GM19438 (cell line): ENCODE results near the gene AQP5.

Experiments used
- ATAC-seq: cut with Tn5 transposase; IDR thresholded peaks from one replicate; pipeline ENCODE4 v1.9.1; 2021; ENCODE audit warnings: low read depth; ENCODE audit not compliant: unreplicated experiment

The AQP5 gene

DNA sequence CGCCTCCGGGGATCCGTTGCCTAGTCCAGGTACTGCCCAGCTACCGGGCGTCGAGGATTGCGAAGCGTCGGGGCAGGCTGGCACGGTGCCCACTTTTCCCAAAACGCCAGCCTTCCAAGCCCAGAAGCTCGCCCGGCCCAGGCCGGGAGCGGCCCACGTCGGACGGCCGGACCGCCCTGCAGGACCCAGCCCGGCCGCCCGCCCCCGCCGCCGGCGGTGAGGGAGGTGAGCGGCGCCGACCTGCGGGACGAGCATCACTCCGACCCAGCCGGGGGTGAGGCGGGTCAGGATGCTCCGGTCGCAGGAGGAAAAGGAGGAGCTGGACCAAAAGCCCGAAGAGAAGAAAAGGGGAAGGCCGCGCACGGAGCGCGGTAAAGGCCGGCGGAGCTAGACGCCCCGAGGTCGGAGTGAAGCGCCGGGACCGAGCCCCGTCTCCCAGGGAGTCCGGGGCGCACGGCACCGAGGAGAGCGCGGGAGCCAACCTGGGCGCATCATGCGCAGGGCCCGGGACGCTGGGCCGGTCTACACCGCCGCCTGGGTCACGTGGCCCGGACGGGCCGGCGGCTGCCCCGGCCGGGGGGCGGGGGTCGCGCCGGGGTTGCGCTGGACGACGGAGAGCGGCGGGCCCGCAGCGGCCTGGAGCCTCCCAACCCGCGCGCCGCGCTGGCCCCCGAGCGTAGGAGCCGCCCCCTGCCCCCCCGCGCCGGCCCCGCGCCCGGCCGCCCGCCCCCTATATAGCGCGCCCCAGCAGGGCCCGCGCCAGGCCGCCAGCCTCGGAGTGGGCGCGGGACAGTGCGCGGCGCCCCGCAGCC, at the start of gene AQP5:
TSS of gene AQP5 (plus strand) at position 762 of the 812 bp plus-strand sequence. CDS start 146 bp downstream, outside the sequence.
- no peak for ATAC-seq

DNA sequence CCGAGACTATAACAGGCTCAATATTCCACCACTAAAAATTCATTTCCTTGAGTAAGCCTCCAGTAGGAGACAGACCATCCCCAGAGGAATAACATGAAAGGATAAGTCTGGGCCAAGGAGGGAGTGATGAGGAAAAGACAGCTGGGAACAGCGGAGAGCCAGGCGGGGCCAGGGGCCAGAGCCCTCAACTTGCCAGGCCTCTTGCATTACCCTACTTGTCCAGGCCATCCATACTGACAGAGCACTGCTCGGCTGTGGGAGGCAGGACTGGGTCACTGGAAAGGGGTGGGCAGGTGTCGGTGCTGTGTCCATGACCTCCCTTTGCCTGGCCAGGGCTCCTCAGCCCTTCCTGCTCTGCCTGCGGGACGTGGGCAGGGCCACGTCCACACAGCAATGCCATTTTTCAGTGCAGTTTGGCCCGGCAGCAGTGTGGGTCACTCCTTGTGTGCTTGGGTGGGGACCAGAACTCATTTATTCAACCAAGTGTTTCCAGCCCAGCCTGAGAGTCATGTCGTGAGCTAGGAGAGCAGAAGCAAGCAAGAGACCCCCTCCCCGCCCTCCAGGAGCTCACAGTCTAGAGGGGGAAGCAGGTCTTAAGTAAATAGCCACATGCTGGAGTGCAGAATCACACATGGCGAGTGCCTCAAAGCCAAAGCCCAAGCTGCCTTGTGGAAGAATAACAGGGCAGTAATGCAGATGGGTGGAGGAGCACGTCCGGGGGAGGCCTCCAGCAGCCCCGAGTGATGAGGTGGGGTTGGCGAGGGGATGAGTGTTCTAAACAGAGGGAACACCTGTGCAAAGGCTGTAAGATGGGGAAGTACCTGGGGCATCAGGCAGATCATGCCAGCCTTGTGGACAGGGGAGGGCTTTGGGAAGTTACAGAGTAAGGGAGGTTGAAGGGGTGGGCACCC, 49.1 kb upstream of the AQP5 start:
- ATAC-seq = no peak

DNA sequence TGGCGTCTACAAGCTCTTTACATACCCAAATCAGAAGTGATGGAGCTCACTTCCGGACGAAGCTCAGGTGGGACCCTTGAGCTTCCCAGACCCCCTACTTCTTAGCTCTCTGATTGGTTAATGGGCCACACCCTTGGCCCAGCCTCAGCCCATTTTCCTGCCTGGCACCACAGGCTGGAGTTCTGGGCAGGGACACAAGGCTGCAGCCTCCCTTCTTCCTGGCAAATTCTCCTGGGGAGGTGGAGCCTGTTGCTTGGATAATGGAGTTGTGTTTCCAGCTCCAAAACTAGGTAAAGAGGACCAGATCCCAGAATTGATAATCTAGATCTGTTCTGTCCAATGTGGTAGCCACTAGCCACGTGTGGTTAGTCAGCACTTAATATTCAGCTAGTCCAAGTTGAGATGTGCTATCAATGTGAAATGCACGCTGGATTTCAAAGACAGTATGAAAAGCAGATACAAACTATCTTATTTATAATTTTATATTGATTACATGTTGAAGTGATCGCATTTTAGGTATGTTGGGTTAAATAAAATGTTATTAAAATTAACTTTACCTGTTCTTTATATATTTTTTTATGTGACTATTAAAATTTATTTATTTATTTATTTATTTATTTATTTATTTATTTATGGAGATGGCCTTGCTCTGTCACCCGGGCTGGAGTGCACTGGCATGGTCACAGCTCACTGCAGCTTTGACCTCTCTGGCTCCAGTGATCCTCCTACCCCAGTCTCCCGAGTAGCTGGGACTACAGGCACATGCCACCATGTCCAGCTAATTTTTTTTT, 45.3 kb upstream of the AQP5 start:
- no peak for ATAC-seq

DNA sequence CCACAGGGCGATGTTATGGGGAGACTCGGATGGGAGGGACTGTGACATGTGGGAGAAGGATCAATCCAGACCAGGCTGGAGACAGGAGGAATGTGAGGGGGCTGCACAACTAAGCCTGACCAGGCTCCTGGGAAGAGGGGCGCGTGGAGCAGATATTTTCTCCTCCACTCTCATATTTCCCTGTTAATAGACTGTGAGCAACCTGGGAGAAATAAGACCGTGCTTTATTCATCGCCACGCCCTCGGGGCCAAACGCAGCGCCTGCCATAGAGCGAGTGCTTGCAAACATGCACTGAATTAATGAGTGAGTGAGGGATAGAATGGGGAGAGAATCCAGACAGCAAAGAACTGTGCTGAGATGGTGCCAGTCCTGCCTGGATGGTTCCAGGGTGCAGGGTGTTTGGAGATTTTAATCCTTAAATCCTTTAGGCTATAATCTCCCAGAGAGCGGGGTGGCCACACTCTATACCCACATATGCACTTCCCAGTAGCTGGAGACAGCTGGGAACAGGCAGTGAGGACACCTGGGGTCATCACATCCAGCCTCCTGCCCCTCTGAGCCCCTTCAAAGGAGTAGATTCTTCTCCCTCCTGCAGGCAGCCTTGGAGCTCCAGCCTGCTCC, 44.4 kb upstream of the AQP5 start:
- ATAC-seq = no peak

DNA sequence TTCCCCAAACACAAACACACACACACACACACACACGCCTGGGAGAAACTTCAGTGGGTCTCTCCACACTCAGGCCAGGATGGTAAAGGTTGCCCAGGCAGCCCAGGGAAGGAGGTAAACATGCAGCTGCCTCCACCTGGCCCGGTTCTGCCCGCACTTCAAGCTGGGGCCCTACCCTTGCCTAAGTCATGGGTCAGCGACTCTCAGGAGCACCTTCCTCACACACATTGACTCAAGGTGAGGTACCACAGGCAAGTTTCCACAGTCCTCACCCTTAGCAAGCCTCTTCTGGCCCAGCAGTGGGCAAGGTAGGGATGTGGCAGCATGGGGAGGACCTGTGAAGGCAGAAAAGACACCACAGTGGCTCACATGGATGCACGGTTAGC, 43.9 kb upstream of the AQP5 start:
- ATAC-seq = no peak

DNA sequence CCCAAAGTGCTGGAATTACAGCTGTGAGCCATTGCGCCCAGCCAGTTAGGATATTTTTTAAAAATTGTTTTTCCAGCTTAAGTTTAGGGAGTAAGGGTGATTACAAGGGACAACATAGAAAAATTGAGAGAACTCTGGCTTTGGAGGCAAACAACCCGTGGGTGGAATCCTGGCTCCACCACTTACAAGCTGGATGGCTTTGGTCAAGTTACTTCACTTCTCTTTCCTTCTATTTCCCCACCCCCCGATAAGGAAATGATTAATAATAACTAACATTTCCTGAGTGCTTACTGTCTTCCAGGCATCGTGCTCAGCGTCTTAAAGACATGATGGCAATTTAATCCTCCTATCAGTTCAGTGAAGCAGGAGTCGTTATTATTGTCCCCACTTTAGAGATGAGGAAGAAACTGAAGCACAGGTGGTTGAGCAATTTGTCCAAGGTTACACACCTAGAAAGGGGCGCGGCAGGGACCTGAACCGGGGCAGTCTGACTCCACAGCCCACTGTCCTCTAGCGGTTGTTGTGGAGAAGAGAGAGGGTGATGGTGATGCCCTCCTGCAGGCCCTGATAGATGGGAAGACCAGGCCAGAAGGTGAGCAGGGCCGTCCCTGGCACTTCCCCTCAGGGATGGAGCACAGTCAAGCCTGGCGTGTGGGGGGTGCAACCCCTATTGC, 41.3 kb upstream of the AQP5 start:
- ATAC-seq = no peak

DNA sequence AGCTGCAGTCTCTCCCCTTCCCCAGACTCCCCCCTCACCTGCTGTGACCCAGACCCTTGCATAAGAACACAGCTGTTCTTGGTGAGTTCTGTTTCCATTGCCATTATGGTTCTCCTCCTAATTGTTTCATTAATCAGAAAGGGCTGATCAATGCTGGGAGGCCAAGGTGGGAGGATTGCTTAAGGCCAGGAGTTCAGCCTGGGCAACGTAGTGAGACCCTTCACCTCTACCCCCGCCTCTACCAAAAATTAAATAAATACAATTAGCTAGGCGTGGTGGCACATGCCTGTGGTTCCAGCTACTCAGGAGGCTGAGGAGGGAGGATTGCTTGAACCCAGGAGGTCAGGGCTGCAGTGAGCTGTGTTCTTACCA, 40.8 kb upstream of the AQP5 start:
- no peak for ATAC-seq

DNA sequence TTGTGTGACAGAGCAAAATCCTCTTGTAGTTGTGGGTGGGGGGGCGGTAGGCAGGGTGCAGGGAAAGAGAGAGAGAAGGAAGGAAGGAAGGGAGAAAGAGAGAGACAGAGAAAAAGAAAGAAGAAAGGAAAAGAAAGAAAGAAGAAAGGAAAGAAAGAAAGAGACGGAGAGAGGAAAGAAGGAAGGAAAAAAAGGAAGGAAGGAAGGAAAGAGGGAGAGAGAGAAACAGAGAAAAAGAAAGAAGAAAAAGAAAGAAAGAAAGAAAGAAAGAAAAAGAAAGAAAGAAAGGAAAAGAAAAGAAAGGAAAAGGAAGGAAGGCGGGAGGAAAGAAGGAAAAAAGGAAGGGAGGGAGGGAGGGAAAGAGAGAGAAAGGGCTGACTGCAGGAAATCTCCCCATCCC, 40.4 kb upstream of the AQP5 start:
- ATAC-seq = no peak

DNA sequence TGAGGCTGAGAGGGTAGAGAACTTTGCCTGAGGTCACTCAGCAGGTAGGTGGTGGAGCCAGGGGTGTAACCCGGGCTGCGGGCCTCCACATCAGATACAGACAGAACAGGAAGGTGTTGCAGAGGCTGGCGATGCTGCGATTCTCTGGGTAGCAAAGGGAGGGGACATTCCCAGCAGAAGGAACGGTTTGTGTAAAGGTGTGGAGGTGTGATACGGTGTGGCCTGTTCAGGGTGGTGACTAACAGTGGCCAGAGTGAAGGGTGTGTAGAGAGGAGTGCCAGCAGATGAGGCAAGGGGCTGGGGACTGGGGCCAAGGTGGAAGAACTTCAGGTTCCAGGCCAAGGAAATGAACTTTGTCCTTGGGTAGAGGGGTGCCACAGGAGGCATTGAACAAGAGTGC, 39.7 kb upstream of the AQP5 start:
- no peak for ATAC-seq

DNA sequence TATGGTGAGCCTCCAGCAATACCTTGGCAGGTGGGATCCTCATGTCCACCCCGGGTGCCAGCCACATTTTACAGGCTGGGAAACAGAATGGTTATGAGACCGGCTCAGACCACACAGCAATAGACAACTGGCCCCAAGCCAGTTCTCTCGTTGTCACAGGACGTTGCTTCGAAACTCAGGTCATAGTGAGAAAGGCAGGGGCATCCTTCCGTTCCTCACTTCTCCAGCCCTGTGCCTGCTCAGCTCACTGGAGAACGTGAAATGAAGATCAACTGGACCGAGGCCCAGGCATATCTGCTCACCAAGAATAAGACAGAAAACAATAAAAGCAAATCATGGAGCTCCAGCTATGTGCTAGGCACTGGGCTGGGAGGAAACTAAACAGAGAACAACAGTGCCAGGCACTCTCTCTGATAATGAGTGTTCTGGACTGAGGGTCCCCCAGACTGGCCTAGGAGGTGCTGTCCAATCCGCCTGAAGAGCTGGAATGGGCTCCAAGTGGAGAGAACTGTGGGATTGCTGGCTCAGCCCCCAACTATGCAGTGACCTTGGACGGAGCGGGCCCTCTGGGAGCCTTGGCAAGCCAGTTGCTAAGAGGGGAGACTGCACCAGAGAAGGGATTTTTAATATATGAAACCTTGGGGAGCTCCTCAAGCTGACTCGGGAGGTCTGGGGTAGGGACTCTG, 39.2 kb upstream of the AQP5 start:
- ATAC-seq = no peak

DNA sequence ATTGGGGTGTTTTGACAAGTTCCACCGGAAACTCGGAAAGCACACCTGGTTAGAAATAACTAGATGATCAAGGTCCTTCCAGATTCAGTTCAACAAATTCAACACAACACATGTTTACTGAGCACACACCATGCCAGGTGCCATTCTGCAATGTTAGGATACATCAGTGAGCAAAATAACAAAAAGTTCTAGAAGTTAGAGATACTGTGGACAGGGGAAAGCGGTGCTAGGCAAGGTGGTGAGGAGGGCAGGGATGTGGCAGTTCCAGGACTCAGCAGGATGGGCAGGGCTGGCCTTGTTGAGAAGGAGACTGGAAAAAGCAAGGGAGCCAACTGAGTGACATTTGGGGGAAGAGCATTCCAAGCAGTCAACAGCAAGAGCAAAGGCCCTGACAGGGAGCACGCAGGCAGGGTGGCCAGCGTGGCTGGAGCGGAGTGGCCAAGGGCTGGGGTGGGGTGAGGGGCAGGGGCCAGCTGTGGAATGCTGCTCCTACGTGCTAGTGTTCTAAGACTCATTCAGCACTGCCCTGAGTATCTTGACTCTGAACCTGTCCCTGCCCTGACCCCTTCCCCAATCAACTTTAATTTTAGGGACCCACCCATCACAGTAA, 38.5 kb upstream of the AQP5 start:
- ATAC-seq = no peak

DNA sequence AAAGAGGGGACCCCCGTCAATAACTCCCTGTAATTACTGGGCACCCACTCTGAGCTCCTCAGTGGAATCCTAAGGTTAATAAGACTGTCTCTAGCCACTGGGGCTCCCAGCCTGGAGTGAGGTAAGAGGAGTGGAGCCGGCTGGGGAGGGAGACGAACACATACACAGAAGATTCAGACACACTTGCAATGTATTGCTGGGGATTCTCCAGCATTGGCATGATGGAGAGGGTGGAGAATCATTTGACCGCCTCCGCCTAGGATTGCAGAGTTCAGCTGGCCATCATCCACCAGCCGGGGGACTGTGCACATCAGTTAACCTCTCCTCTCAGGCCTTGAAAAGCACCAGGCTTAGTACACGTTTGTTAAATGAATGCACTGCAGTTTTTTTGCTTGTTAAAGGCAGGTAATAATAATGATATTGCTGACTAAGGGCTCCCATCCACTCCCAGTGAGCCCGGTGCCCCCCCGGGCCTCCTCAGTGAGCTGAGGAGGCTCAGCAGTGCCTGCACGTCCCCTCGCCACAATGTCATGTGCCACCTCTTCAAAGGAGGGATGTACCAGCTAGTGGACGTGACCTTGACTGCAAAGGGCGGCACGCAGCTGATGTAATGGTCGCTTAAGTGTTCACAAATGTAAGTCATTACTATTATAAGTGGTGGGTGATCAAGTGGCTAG, 37.7 kb upstream of the AQP5 start:
- no peak for ATAC-seq

DNA sequence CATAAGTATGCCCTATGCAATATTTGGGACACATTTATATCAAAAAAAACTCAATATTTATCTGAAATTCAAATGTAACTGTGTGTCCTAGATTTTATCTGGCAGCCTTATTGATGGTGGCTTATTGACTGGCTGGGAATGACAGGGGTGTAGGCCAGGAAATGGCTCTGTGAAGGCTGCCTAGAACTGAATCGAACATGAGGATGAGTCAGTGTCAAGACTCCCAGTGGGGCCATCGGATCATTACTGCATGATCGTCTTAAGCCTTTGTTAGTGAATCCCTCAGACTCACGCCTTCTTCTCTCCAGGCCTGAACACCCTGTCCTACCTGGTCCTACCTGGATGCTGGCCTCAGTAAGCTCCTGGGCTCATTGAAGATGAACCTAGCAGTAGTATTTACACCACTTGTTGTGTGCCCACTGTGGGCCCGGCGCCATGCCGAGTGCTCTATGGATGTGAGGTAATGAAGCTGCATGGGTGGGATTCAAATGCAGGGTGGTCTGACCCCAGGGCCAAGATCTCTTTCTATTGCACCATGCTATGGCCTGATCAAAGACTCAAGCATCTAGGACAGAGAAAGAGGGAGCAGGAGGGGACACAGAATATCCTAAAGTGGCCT, 36.9 kb upstream of the AQP5 start:
- no peak for ATAC-seq

DNA sequence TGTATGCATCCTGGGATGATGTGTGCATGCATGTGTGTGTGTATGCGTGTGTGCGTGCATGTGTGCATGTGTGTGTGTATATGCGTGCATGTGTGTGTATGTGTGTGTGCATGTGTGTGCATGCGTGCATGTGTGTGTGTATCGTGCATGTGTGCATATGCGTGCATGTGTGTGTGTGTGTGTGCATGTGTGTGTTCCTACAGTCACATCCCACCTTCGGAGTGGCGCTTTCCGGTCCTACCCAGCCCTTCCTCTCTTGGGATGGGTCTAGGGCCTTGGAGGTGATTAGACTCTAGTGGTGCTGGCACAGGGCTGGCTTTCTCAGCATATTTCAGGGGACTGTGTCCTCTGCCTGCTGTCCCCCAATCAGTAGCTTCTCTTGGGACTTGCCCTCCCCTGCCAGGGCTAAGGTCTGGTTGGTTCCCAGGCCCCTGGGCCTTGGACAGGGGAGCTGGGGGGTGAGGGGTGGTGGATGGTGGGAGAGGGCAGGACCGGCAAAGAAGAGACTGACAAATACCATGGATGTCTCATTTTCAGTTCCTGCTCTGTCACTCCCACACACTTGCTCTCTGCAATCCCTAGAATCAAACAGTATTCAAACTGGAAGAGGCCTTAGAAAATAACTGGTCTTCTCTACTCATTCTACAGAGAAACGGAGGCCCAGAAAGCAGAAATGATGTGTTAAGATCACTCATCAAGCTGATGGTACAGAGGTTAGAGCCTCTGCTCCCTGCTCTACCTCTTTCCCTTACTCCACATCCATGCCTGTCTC, 36.1 kb upstream of the AQP5 start:
- no peak for ATAC-seq

DNA sequence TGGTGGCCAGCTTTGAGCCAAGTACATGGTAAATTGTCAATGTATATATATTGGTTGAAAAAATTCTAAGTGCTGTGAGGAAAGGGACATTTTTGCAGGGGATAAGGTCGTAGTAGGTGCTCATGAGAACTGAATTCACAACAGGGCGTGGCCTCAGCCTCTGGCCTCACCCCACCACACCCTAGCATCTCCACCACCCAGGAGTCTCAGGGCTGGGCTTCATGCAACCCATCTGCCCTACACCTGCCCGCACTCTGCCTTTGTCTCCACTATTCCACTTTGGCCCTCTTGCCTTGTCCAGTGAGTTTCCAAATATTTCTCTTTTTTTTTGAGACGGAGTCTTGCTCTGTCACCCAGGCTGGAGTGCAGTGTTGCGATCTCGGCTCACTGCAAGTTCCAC, 33.2 kb upstream of the AQP5 start:
- ATAC-seq = no peak

DNA sequence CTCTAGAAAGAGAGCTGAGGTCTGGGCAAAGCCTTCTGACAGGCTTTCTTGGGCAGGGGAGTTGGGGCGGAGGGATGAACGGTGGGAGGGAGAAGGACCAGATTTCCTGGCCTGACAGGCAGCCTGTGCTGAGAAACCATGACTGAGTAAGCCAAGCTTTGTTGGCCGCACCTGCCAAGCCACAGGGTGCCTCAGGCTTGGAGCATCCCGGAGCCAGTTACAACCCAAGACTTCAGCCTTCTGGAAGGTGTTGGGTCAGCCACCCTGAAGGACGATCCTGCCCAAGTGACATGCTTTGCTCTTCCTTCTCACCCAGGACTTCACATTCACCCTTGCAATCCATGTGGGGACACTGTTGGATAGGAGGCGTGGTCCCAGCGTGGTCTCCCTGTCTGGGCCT, 32.1 kb upstream of the AQP5 start:
- no peak for ATAC-seq

DNA sequence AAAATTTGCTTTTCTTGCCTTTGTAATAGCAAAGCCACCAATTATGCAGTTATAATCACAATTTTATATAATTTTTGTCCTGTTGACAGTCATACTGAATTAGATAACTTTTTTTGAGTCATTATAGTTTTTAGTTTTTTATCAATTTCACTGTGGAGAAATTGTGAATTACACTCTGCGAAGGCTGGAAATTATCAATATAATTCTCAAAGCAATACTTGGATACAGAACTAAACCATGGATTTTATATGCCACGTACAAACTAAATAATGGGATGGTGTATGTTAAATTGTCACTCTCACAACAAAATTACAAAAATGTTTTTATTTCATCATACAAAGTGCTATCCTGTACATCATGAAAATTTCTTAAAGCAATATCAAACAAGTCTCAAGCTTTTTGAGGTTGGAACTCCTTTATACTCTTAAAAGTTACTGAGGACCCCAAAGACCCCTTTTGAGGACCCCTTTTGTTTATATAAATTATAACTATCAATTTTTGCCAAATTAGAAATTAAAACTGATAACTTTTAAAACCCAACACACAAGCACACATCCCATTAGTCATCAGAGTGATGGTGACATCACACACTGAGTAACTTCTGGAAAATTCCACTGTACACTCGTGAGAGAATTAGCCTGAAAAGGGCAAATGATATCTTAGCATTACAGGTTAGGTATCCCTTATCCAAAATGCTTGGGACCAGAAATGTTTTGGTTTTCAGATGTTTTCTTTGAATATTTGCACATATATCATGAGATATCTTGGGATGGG, 31.0 kb upstream of the AQP5 start:
- no peak for ATAC-seq
